HG03558 (cell line): ENCODE data around the gene SMARCC1.

Source experiments
- ATAC-seq: cut with Tn5 transposase; IDR thresholded peaks from one replicate; pipeline ENCODE4 v1.9.1; 2021; ENCODE audit warnings: moderate number of reproducible peaks; ENCODE audit not compliant: unreplicated experiment; ENCODE audit errors: extremely low read depth

The SMARCC1 gene

GRCh38 chr3:47643092-47643491 is 138.6 kb downstream of the SMARCC1 start:
- no peak for ATAC-seq

- no peak for ATAC-seq
These were observed 140.0 kb downstream of the SMARCC1 start for GRCh38 chr3:47641739-47642138.

GRCh38 chr3:47636921-47637320 is 144.8 kb downstream of the SMARCC1 start:
- no peak for ATAC-seq

- no peak for ATAC-seq
These were observed 145.5 kb downstream of the SMARCC1 start for GRCh38 chr3:47636225-47636624.

GRCh38 chr3:47635536-47635935 is 146.2 kb downstream of the SMARCC1 start:
- no peak for ATAC-seq

GRCh38 chr3:47634996-47635395 is 146.7 kb downstream of the SMARCC1 start:
- no peak for ATAC-seq

- no peak for ATAC-seq
These were observed 150.9 kb downstream of the SMARCC1 start for GRCh38 chr3:47630810-47631209.

GRCh38 chr3:47629770-47630169 is 151.9 kb downstream of the SMARCC1 start:
- no peak for ATAC-seq

- no peak for ATAC-seq
These were observed 153.3 kb downstream of the SMARCC1 start for GRCh38 chr3:47628426-47628825.

GRCh38 chr3:47622671-47623461 is 158.8 kb downstream of the SMARCC1 start:
- no peak for ATAC-seq

- ATAC-seq: no peak
These were observed 164.3 kb downstream of the SMARCC1 start for GRCh38 chr3:47617086-47618010.

- ATAC-seq: no peak
These were observed 166.9 kb downstream of the SMARCC1 start for GRCh38 chr3:47614788-47615187.

- ATAC-seq: no peak
These were observed 168.0 kb downstream of the SMARCC1 start for GRCh38 chr3:47613722-47614121.

- no peak for ATAC-seq
These were observed 168.8 kb downstream of the SMARCC1 start for GRCh38 chr3:47612879-47613278.

GRCh38 chr3:47612178-47612577 is 169.5 kb downstream of the SMARCC1 start:
- ATAC-seq: no peak

GRCh38 chr3:47611576-47611975 is 170.1 kb downstream of the SMARCC1 start:
- ATAC-seq: no peak

- no peak for ATAC-seq
These were observed 171.1 kb downstream of the SMARCC1 start for GRCh38 chr3:47610583-47610982.

GRCh38 chr3:47607335-47607734 is 174.4 kb downstream of the SMARCC1 start:
- ATAC-seq: no peak

GRCh38 chr3:47606165-47606564 is 175.5 kb downstream of the SMARCC1 start:
- no peak for ATAC-seq

GRCh38 chr3:47605652-47606051 is 176.0 kb downstream of the SMARCC1 start:
- ATAC-seq: no peak

- ATAC-seq: no peak
These were observed 177.5 kb downstream of the SMARCC1 start for GRCh38 chr3:47604145-47604544.
